SK-N-SH treated with all-trans-retinoic acid at 6 μM for 48 hours (cell line): Measurements from ENCODE around the gene PPP2R2C.

Experiments
- ATAC-seq: fragments of 200-7000 bp; cut with Tn5 transposase; 3 replicates; pipeline ENCODE4 v1.9.1; 2020; ENCODE audit warnings: mild to moderate bottlenecking, moderate library complexity
- BACH2 ChIP-seq: fragments of 250-450 bp; sonication (Bioruptor Pico); IDR thresholded peaks from 2 replicates; pipeline ENCODE4 v1.9.0; 2021; ENCODE audit warnings: mild to moderate bottlenecking, borderline replicate concordance
- CREB5 ChIP-seq: fragments of 250-450 bp; sonication (Bioruptor Pico); IDR thresholded peaks from 2 replicates; pipeline ENCODE4 v1.5.1; 2020; ENCODE audit warnings: low read depth, mild to moderate bottlenecking, moderate library complexity
- CSDC2 ChIP-seq: fragments of 250-450 bp; sonication (Bioruptor Pico); IDR thresholded peaks from 2 replicates; pipeline ENCODE4 v1.5.0; 2020; ENCODE audit warnings: mild to moderate bottlenecking, moderate library complexity
- ESRRG ChIP-seq: fragments of 250-450 bp; sonication (Bioruptor Pico); IDR thresholded peaks from 2 replicates; pipeline ENCODE4 v1.6.1; 2021; ENCODE audit warnings: mild to moderate bottlenecking
- GLIS3 ChIP-seq: fragments of 250-450 bp; sonication (Bioruptor Pico); IDR thresholded peaks from 2 replicates; pipeline ENCODE4 v1.5.0; 2020; ENCODE audit warnings: mild to moderate bottlenecking, moderate library complexity
- ISL1 ChIP-seq: fragments of 250-450 bp; sonication (Bioruptor Pico); IDR thresholded peaks from 2 replicates; pipeline ENCODE4 v2.1.2; 2022; ENCODE audit warnings: mild to moderate bottlenecking, moderate library complexity
- OSR1 ChIP-seq: fragments of 250-450 bp; sonication (Bioruptor Pico); IDR thresholded peaks from 2 replicates; pipeline ENCODE4 v1.8.0; 2022; ENCODE audit warnings: moderate library complexity, mild to moderate bottlenecking, inconsistent platforms
- PATZ1 ChIP-seq: fragments of 250-450 bp; sonication (Bioruptor Pico); IDR thresholded peaks from 2 replicates; pipeline ENCODE4 v1.8.0; 2020; ENCODE audit warnings: mild to moderate bottlenecking, moderate library complexity, borderline replicate concordance
- PPARA ChIP-seq: fragments of 250-450 bp; sonication (Bioruptor Pico); IDR thresholded peaks from 2 replicates; pipeline ENCODE4 v1.5.0; 2020; ENCODE audit warnings: mild to moderate bottlenecking, borderline replicate concordance
- RARB ChIP-seq: fragments of 250-450 bp; sonication (Bioruptor Pico); IDR thresholded peaks from 2 replicates; pipeline ENCODE4 v1.8.0; 2021; ENCODE audit warnings: mild to moderate bottlenecking, moderate library complexity
- SNAI2 ChIP-seq: fragments of 250-450 bp; sonication (Bioruptor Pico); IDR thresholded peaks from 2 replicates; pipeline ENCODE4 v1.5.0; 2020; ENCODE audit warnings: mild to moderate bottlenecking, moderate library complexity
- TCF4 ChIP-seq: fragments of 250-450 bp; sonication (Bioruptor Pico); IDR thresholded peaks from 2 replicates; pipeline ENCODE4 v1.8.0; 2021; ENCODE audit warnings: mild to moderate bottlenecking, moderate library complexity, borderline replicate concordance
- TOX ChIP-seq: fragments of 250-450 bp; sonication (Bioruptor Pico); IDR thresholded peaks from 2 replicates; pipeline ENCODE4 v1.8.0; 2021; ENCODE audit warnings: mild to moderate bottlenecking, moderate library complexity, borderline replicate concordance
- ZC3H10 ChIP-seq: fragments of 250-450 bp; sonication (Bioruptor Pico); IDR thresholded peaks from 2 replicates; pipeline ENCODE4 v1.5.1; 2021; ENCODE audit warnings: mild to moderate bottlenecking, moderate library complexity
- ZFP3 ChIP-seq: fragments of 250-450 bp; sonication (Bioruptor Pico); IDR thresholded peaks from 2 replicates; pipeline ENCODE4 v1.5.0; 2020; ENCODE audit warnings: mild to moderate bottlenecking, moderate library complexity
- ZFP30 ChIP-seq: fragments of 450-650 bp; formaldehyde crosslinking; IDR thresholded peaks from 2 replicates; pipeline ENCODE4 v1.5.0; 2022; ENCODE audit warnings: mild to moderate bottlenecking, moderate library complexity
- ZNF565 ChIP-seq: fragments of 450-650 bp; formaldehyde crosslinking; conservative IDR thresholded peaks from 2 replicates; pipeline ENCODE4 v1.5.0; 2020; ENCODE audit warnings: low read depth, mild to moderate bottlenecking, moderate library complexity
- ZNF8 ChIP-seq: fragments of 450-650 bp; formaldehyde crosslinking; IDR thresholded peaks from 2 replicates; pipeline ENCODE4 v1.5.0; 2020; ENCODE audit warnings: mild to moderate bottlenecking, moderate library complexity
- TF ChIP-seq, protein P1 (sequence below): fragments of 250-450 bp; sonication (Bioruptor Pico); IDR thresholded peaks from 2 replicates; pipeline ENCODE4 v1.5.1; 2021; ENCODE audit warnings: mild to moderate bottlenecking, moderate library complexity
- TF ChIP-seq, protein P2 (sequence below): fragments of 250-450 bp; sonication (Bioruptor Pico); IDR thresholded peaks from 2 replicates; pipeline ENCODE4 v1.5.0; 2020; ENCODE audit warnings: mild to moderate bottlenecking, moderate library complexity
- TF ChIP-seq, protein P3 (sequence below): fragments of 250-450 bp; sonication (Bioruptor Pico); IDR thresholded peaks from 2 replicates; pipeline ENCODE4 v1.8.0; 2021; ENCODE audit warnings: low read depth, mild to moderate bottlenecking, moderate library complexity, borderline replicate concordance

PPP2R2C gene

DNA sequence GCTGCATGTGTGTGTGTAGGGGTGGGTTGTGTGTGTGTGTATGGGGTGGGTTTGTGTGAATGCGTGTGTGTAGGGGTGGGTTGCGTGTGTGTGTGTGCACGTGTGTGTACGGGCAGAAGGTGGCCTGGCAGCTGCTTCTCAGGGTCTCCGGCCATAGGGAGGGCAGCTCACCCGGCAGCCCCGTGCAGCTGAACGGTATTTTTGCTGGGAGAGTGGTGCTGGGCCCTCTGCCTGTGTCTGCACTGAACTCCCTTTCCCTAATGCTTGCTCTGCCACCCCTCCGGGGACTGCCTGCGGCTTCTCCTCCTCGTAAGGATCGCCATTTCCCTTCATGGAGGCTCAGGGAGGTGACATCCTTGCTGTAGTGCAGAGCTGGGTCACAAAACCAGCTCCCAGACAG, 172.5 kb downstream of the PPP2R2C start (continued):
- TF ChIP-seq, protein P1, sequence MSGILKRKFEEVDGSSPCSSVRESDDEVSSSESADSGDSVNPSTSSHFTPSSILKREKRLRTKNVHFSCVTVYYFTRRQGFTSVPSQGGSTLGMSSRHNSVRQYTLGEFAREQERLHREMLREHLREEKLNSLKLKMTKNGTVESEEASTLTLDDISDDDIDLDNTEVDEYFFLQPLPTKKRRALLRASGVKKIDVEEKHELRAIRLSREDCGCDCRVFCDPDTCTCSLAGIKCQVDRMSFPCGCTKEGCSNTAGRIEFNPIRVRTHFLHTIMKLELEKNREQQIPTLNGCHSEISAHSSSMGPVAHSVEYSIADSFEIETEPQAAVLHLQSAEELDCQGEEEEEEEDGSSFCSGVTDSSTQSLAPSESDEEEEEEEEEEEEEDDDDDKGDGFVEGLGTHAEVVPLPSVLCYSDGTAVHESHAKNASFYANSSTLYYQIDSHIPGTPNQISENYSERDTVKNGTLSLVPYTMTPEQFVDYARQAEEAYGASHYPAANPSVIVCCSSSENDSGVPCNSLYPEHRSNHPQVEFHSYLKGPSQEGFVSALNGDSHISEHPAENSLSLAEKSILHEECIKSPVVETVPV (CRISPR knock-in tag): no peak
- TF ChIP-seq ZNF565 (CRISPR knock-in tag) (no peak), ZFP3 (CRISPR knock-in tag) (no peak), ISL1 (no peak), CREB5 (CRISPR knock-in tag) (no peak), ZC3H10 (CRISPR knock-in tag) (no peak), TCF4 (CRISPR knock-in tag) (no peak)

- TF ChIP-seq PPARA (no peak), ESRRG (CRISPR knock-in tag) (no peak), CREB5 (CRISPR knock-in tag) (no peak), ZNF565 (CRISPR knock-in tag) (no peak), BACH2 (CRISPR knock-in tag) (no peak), ZFP3 (CRISPR knock-in tag) (no peak), OSR1 (CRISPR knock-in tag) (no peak), GLIS3 (CRISPR knock-in tag) (no peak), SNAI2 (no peak), RARB (CRISPR knock-in tag) (no peak), ISL1 (no peak), TCF4 (CRISPR knock-in tag) (no peak)
- TF ChIP-seq, protein P2, sequence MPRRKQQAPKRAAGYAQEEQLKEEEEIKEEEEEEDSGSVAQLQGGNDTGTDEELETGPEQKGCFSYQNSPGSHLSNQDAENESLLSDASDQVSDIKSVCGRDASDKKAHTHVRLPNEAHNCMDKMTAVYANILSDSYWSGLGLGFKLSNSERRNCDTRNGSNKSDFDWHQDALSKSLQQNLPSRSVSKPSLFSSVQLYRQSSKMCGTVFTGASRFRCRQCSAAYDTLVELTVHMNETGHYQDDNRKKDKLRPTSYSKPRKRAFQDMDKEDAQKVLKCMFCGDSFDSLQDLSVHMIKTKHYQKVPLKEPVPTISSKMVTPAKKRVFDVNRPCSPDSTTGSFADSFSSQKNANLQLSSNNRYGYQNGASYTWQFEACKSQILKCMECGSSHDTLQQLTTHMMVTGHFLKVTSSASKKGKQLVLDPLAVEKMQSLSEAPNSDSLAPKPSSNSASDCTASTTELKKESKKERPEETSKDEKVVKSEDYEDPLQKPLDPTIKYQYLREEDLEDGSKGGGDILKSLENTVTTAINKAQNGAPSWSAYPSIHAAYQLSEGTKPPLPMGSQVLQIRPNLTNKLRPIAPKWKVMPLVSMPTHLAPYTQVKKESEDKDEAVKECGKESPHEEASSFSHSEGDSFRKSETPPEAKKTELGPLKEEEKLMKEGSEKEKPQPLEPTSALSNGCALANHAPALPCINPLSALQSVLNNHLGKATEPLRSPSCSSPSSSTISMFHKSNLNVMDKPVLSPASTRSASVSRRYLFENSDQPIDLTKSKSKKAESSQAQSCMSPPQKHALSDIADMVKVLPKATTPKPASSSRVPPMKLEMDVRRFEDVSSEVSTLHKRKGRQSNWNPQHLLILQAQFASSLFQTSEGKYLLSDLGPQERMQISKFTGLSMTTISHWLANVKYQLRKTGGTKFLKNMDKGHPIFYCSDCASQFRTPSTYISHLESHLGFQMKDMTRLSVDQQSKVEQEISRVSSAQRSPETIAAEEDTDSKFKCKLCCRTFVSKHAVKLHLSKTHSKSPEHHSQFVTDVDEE: no peak
- TF ChIP-seq, protein P1 (CRISPR knock-in tag): no peak
- no peak for ATAC-seq
These were observed 173.6 kb downstream of the PPP2R2C start for GRCh38 chr4:6298852-6299251.

DNA sequence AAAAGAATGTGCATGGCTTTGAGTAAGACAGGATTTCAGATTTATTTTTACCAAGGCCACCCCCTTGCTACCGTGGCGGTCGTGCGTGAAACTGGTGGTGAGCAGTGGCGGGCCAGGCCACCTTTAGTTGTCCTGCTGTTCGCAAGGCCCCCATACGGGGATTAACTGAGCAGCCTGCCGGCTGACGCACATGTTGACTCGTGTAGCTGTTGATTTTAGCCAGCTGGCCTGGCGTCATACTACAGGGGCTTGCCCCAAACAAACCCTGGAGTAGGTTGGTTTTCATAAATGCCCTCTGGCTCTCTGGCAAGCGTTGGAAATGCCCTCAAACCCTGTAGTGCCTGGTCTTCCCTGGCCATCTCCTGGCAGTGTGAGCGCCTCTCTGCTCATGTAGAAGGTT, 174.4 kb downstream of the PPP2R2C start:
- no peak for TF ChIP-seq CSDC2
- TF ChIP-seq ISL1: no peak
- no peak for TF ChIP-seq SNAI2
- TF ChIP-seq ZFP30: no peak
- no peak for TF ChIP-seq BACH2 (CRISPR knock-in tag)
- TF ChIP-seq CREB5 (CRISPR knock-in tag): no peak
- TF ChIP-seq GLIS3 (CRISPR knock-in tag): no peak
- TF ChIP-seq TOX (CRISPR knock-in tag): no peak
- no peak for TF ChIP-seq TCF4 (CRISPR knock-in tag)
- TF ChIP-seq OSR1 (CRISPR knock-in tag): no peak
- TF ChIP-seq ZNF8 (CRISPR knock-in tag): no peak
- no peak for TF ChIP-seq ZNF565 (CRISPR knock-in tag)
- no peak for TF ChIP-seq ZC3H10 (CRISPR knock-in tag)
- TF ChIP-seq ESRRG (CRISPR knock-in tag): no peak
- TF ChIP-seq, protein P3, sequence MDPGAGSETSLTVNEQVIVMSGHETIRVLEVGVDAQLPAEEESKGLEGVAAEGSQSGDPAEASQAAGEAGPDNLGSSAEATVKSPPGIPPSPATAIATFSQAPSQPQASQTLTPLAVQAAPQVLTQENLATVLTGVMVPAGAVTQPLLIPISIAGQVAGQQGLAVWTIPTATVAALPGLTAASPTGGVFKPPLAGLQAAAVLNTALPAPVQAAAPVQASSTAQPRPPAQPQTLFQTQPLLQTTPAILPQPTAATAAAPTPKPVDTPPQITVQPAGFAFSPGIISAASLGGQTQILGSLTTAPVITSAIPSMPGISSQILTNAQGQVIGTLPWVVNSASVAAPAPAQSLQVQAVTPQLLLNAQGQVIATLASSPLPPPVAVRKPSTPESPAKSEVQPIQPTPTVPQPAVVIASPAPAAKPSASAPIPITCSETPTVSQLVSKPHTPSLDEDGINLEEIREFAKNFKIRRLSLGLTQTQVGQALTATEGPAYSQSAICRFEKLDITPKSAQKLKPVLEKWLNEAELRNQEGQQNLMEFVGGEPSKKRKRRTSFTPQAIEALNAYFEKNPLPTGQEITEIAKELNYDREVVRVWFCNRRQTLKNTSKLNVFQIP (CRISPR knock-in tag): no peak
- TF ChIP-seq PATZ1 (CRISPR knock-in tag): no peak
- no peak for ATAC-seq
